Endothelial cell of umbilical vein (primary cell): ENCODE data around the gene SLC11A1.

Source experiments
- EZH2 ChIP-seq: IDR thresholded peaks from 2 replicates; pipeline ENCODE4 v1.6.1; 2012; ENCODE audit warnings: borderline replicate concordance, low read depth, mild to moderate bottlenecking, moderate library complexity, low read length, inconsistent platforms; ENCODE audit not compliant: severe bottlenecking
- POLR2A ChIP-seq: IDR thresholded peaks from 2 replicates; pipeline ENCODE4 v1.6.1; 2012; ENCODE audit warnings: low read depth, mild to moderate bottlenecking, control low read depth, low read length
- POLR2AphosphoS5 ChIP-seq: IDR thresholded peaks from 2 replicates; pipeline ENCODE4 v1.6.1; 2012; ENCODE audit warnings: low read depth, mild to moderate bottlenecking, control low read depth, low read length, moderate library complexity; ENCODE audit not compliant: insufficient read depth
- TF ChIP-seq, protein P1 (sequence below), 2 donors: IDR thresholded peaks; 1 replicate in 1 of 2; 2 replicates in 1 of 2; pipeline ENCODE4 v1.5.1; 2011; ENCODE audit warnings: low read length in 2 of 2, mild to moderate bottlenecking in 2 of 2, moderate library complexity in 2 of 2, control low read depth in 1 of 2, inconsistent platforms in 1 of 2, low read depth in 1 of 2; ENCODE audit not compliant: insufficient read depth in 1 of 2; ENCODE audit errors: extremely low read depth in 1 of 2
- TF ChIP-seq, protein P2 (sequence below): IDR thresholded peaks from 2 replicates; pipeline ENCODE4 v1.6.1; 2011; ENCODE audit not compliant: insufficient read depth, insufficient read length

DNA sequence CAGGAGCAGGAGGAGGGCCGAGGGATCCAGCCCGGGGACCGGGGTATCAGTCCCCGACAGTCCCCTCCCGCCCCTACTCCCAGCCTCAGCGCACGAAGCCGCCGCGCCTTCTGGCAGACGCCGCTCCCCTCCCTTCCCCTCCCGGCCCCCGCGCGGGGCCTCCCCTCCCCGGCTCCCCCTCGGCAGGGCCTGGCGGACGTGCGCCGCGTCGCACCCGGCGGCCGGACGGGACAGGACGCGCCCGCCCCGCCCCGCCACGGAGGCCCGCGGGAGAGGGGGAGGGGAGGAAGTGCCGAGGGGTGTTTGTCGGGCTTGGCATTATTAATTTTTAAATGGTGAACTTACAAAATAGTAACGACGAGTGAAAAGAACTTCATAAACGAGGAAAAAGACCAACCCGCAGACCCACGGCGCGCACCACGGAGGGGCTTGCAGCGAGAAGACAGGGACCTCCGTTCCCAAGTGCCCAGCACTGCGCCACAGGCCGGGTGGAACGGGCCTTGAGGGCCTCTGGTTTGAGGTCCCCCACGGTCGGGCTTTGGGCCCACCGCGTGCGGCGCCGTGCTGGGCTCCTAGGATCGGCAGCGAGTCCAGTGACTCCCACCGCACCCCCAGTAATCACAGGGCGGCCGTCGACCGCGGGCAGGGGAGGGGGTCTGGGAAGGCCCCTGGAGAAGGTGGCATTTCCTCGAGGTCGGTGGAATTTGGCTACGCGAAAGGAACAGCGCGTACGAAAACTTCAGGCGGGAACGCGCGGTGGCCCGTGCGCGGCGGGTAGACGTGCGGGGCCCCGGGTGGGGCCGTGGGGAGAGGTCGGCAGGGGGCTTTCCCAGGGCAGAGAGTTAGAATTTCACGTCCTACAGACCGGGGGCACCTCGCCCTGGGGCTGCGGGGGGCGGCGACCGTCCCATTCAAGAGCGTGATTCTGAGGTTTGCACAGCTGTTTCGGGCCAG lies 16.6 kb downstream of the SLC11A1 start:
- TF ChIP-seq, protein P1, sequence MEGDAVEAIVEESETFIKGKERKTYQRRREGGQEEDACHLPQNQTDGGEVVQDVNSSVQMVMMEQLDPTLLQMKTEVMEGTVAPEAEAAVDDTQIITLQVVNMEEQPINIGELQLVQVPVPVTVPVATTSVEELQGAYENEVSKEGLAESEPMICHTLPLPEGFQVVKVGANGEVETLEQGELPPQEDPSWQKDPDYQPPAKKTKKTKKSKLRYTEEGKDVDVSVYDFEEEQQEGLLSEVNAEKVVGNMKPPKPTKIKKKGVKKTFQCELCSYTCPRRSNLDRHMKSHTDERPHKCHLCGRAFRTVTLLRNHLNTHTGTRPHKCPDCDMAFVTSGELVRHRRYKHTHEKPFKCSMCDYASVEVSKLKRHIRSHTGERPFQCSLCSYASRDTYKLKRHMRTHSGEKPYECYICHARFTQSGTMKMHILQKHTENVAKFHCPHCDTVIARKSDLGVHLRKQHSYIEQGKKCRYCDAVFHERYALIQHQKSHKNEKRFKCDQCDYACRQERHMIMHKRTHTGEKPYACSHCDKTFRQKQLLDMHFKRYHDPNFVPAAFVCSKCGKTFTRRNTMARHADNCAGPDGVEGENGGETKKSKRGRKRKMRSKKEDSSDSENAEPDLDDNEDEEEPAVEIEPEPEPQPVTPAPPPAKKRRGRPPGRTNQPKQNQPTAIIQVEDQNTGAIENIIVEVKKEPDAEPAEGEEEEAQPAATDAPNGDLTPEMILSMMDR (IDR thresholded peaks at IDR 0.05; ENCODE audit: extremely low read depth in 1 of 2, insufficient read depth in 1 of 2, low read depth in 1 of 2, low read length in 2 of 2), result no peak
- TF ChIP-seq POLR2A (no peak), POLR2AphosphoS5 (no peak), EZH2 (no peak)
- TF ChIP-seq, protein P2, sequence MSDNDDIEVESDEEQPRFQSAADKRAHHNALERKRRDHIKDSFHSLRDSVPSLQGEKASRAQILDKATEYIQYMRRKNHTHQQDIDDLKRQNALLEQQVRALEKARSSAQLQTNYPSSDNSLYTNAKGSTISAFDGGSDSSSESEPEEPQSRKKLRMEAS, result no peak
